Mesendoderm (in vitro differentiated cells): ENCODE data around the gene PCGF1.

Source experiments
- DNase-seq: peaks from one replicate; pipeline ENCODE4 v3.0.0; 2013
- H2AK5ac ChIP-seq: 2 replicates; pipeline ENCODE4 v1.6.1; 2013; ENCODE audit warnings: low read length, inconsistent platforms
- H2BK120ac ChIP-seq: 2 replicates; pipeline ENCODE4 v1.6.1; 2013; ENCODE audit warnings: low read depth, mild to moderate bottlenecking, low read length, moderate library complexity, mixed read lengths
- H2BK15ac ChIP-seq: replicated peaks from 2 replicates; pipeline ENCODE4 v1.6.1; 2013; ENCODE audit warnings: low read depth, mild to moderate bottlenecking, moderate library complexity
- H2BK5ac ChIP-seq: 2 replicates; pipeline ENCODE4 v1.6.1; 2013; ENCODE audit warnings: low read length, inconsistent platforms
- H3K18ac ChIP-seq: 2 replicates; pipeline ENCODE4 v1.6.1; 2013; ENCODE audit warnings: mild to moderate bottlenecking, low read length, mixed read lengths
- H3K23ac ChIP-seq: one replicate; pipeline ENCODE4 v1.6.1; 2013; ENCODE audit warnings: low read length
- H3K27ac ChIP-seq: 2 replicates; pipeline ENCODE4 v1.5.1; 2013; ENCODE audit warnings: low read depth, mild to moderate bottlenecking, inconsistent platforms, low read length, moderate library complexity
- H3K27me3 ChIP-seq: 2 replicates; pipeline ENCODE4 v1.6.1; 2013; ENCODE audit warnings: low read length, control low read depth, mild to moderate bottlenecking, inconsistent platforms; ENCODE audit not compliant: insufficient read depth, poor library complexity
- H3K36me3 ChIP-seq: 2 replicates; pipeline ENCODE4 v1.6.1; 2013; ENCODE audit warnings: low read length, inconsistent platforms; ENCODE audit not compliant: control insufficient read depth, insufficient read depth
- H3K4ac ChIP-seq: one replicate; pipeline ENCODE4 v1.6.1; 2013; ENCODE audit warnings: low read depth, mild to moderate bottlenecking, low read length, moderate library complexity
- H3K4me1 ChIP-seq: 2 replicates; pipeline ENCODE4 v1.6.1; 2013; ENCODE audit warnings: low read depth, low read length, inconsistent platforms; ENCODE audit not compliant: control insufficient read depth
- H3K4me2 ChIP-seq: 2 replicates; pipeline ENCODE4 v1.6.1; 2013; ENCODE audit warnings: low read length
- H3K4me3 ChIP-seq: 2 replicates; pipeline ENCODE4 v1.5.1; 2013; ENCODE audit warnings: mild to moderate bottlenecking, low read length
- H3K56ac ChIP-seq: one replicate; pipeline ENCODE4 v1.6.1; 2013; ENCODE audit warnings: low read length
- H3K79me1 ChIP-seq: 2 replicates; pipeline ENCODE4 v1.6.1; 2013; ENCODE audit warnings: low read length, inconsistent platforms
- H3K79me2 ChIP-seq: 2 replicates; pipeline ENCODE4 v1.6.1; 2013; ENCODE audit warnings: mild to moderate bottlenecking, low read length; ENCODE audit not compliant: control insufficient read depth, insufficient read depth
- H3K9ac ChIP-seq: 2 replicates; pipeline ENCODE4 v1.6.1; 2013; ENCODE audit warnings: low read length, inconsistent platforms
- H4K5ac ChIP-seq: one replicate; pipeline ENCODE4 v1.6.1; 2013; ENCODE audit warnings: low read length
- H4K8ac ChIP-seq: one replicate; pipeline ENCODE4 v1.6.1; 2013; ENCODE audit warnings: low read depth, mild to moderate bottlenecking, control low read depth, low read length, moderate library complexity
- WGBS: extraction: QIAGEN DNeasy Blood & Tissue Kit; methylation state at CpG from one replicate; pipeline ENCODE4 v1.1.7; 2013; ENCODE audit warnings: low lambda C conversion rate, missing lambda C conversion rate; ENCODE audit not compliant: insufficient coverage; ENCODE audit errors: extremely low coverage; 5-methylcytosine and 5-hydroxymethylcytosine counted together

Gene PCGF1

GRCh38 chr2:74514368-74515270 is 7.1 kb upstream of the PCGF1 start, which contains the start of gene TLX2:
Gene TLX2 (plus strand): TSS chr2:74514450. CDS start chr2:74514807, 357 bp downstream.
- Histone ChIP-seq H3K18ac (no peak within 1 kb of the TSS), H2AK5ac (no peak within 1 kb of the TSS), H4K5ac (no peak within 1 kb of the TSS), H4K8ac (no peak within 1 kb of the TSS), H3K79me2 (no peaks in the 10 kb centered on the region), H3K4me3 (no peak within 1 kb of the TSS), H3K4ac (no peak within 1 kb of the TSS), H3K27me3 (peaks cover 82% of the 10 kb centered on the region), H2BK15ac (no peak within 1 kb of the TSS), H2BK5ac (no peak within 1 kb of the TSS), H2BK120ac (no peak within 1 kb of the TSS), H3K36me3 (no peaks in the 10 kb centered on the region), H3K27ac (no peak within 1 kb of the TSS), H3K56ac (peak within 1 kb of the TSS; percentile 67), H3K9ac (no peak within 1 kb of the TSS), H3K4me2 (peak within 1 kb of the TSS; percentile 29), H3K4me1 (peaks cover 3% of the 10 kb centered on the region), H3K79me1 (no peaks in the 10 kb centered on the region), H3K23ac (peak within 1 kb of the TSS; percentile 66)
- WGBS = no CpG with 5 or more reads among the region's 82 CpGs
- DNase-seq = no peak

GRCh38 chr2:74513605-74514367 is 6.3 kb upstream of the PCGF1 start:
- Histone ChIP-seq H4K8ac (no peak overlapping the region), H3K79me1 (no peaks in the 10 kb centered on the region)
- WGBS = no CpG with 5 or more reads among the region's 52 CpGs

DNA sequence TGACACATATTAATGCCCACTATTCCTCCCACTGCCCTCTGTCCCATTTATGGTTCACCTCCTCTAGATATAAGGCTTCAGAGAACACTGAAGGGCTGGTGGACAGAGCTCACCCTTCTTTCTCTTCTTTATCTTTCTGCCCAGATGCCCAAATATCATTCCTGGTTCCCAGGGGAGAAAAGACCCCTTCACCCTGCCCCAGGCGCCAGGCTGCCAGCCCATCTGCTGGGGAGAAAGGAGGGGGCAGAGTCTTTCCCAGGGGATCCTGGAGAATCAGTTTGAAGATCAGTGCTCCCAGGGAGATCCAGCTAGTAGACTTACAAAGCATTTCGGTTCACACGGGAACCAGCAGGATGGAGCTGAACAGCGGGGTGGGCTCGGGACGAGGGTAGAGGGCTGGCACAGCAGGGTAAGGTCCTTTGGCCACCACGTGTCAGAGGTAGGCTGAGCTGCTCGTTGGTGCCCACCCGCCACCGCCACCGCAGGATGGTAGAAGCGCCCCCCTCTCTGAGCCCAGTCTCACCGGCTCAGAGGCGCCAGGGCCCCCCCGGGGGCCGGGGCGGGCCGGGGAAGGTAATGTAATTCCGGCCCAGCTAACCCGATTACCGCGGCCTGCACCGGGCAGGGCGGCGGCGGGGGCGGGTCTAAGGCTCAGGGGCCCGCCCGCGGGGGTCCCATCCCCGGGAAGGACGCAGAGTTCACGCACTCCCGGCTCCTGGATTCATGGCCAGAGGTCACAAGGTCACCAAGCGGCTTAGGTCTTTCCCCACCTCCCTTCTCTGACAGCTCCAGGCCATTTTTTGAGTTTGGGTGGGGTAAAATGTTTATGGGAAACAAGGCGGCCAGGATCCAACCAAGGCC is 5.5 kb upstream of the PCGF1 start:
- Histone ChIP-seq H3K79me2 (no peaks in the 10 kb centered on the region), H3K18ac (no peak overlapping the region), H3K9ac (no peak overlapping the region), H4K8ac (no peak overlapping the region), H3K23ac (no peak overlapping the region), H3K36me3 (no peaks in the 10 kb centered on the region), H3K4ac (no peak overlapping the region), H2BK15ac (no peak overlapping the region), H2BK120ac (no peak overlapping the region), H3K27me3 (peaks cover 70% of the 10 kb centered on the region), H2BK5ac (no peak overlapping the region), H4K5ac (no peak overlapping the region), H3K79me1 (no peaks in the 10 kb centered on the region), H2AK5ac (no peak overlapping the region), H3K27ac (no peak overlapping the region), H3K56ac (peak overlapping the region; percentile 25), H3K4me1 (peaks cover 4% of the 10 kb centered on the region), H3K4me2 (peak overlapping the region; percentile 20), H3K4me3 (no peak overlapping the region)
- WGBS = no CpG with 5 or more reads among the region's 36 CpGs
- DNase-seq = no peak

More at GRCh38 chr2:74513605-74514367, 6.3 kb upstream of the PCGF1 start:
- H2BK15ac ChIP-seq = no peak overlapping the region
- no peaks in the 10 kb centered on the region for H3K79me2 ChIP-seq
- H3K4me1 ChIP-seq = peaks cover 3% of the 10 kb centered on the region
- H3K36me3 ChIP-seq = no peaks in the 10 kb centered on the region
- peak overlapping the region; percentile 20 for H3K4me2 ChIP-seq
- no peak overlapping the region for H2BK5ac ChIP-seq
- H3K27me3 ChIP-seq = peaks cover 76% of the 10 kb centered on the region
- no peak overlapping the region for H3K27ac ChIP-seq
- no peak overlapping the region for H3K23ac ChIP-seq
- peak overlapping the region; percentile 25 for H3K56ac ChIP-seq
- H4K5ac ChIP-seq = no peak overlapping the region
- H2AK5ac ChIP-seq = no peak overlapping the region
- H3K4me3 ChIP-seq = no peak overlapping the region
- no peak for DNase-seq
- no peak overlapping the region for H3K9ac ChIP-seq
- H3K4ac ChIP-seq = no peak overlapping the region
- H3K18ac ChIP-seq = no peak overlapping the region
- no peak overlapping the region for H2BK120ac ChIP-seq

GRCh38 chr2:74511104-74511989 is 3.9 kb upstream of the PCGF1 start:
- Histone ChIP-seq H2AK5ac (no peak overlapping the region), H2BK15ac (no peak overlapping the region), H3K79me1 (no peaks in the 10 kb centered on the region), H3K23ac (no peak overlapping the region), H3K18ac (no peak overlapping the region), H3K36me3 (no peaks in the 10 kb centered on the region), H3K4me3 (no peak overlapping the region), H4K8ac (no peak overlapping the region), H2BK5ac (no peak overlapping the region), H4K5ac (no peak overlapping the region), H3K4me1 (peaks cover 9% of the 10 kb centered on the region), H3K27ac (no peak overlapping the region), H3K27me3 (peaks cover 56% of the 10 kb centered on the region), H3K79me2 (no peaks in the 10 kb centered on the region), H2BK120ac (no peak overlapping the region), H3K4ac (no peak overlapping the region), H3K9ac (no peak overlapping the region), H3K4me2 (no peak overlapping the region), H3K56ac (no peak overlapping the region)
- no CpG with 5 or more reads among the region's 11 CpGs for WGBS
- DNase-seq = no peak

DNA sequence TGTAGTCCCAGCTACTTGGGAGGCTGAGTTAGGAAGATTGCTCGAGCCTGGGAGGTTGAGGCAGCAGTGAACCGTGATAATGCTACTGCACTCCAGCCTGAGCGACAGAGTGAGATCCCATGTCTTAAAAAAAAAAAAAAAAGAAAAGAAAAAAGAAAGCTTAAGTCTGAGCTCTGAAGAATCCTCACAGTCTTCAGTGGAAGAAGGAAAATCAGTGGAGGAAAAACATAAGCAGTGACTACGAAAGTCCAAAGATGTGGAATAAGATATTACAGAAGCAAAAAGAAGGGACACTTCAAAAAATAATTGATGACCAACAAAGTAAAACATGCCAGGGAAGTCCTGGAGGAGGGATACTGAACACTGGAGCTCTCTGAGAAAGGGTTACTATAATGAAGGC is 2.8 kb upstream of the PCGF1 start:
- no peak overlapping the region for H4K5ac ChIP-seq
- no peak overlapping the region for H2AK5ac ChIP-seq
- no peak overlapping the region for H3K9ac ChIP-seq
- peaks cover 9% of the 10 kb centered on the region for H3K4me1 ChIP-seq
- no peak overlapping the region for H4K8ac ChIP-seq
- H2BK5ac ChIP-seq = no peak overlapping the region
- no CpG with 5 or more reads among the region's 4 CpGs for WGBS
- no peak overlapping the region for H3K4ac ChIP-seq
- no peak overlapping the region for H3K23ac ChIP-seq
- H3K79me1 ChIP-seq = no peaks in the 10 kb centered on the region
- no peak overlapping the region for H3K4me2 ChIP-seq
- H2BK120ac ChIP-seq = no peak overlapping the region
- no peak for DNase-seq
- H3K27me3 ChIP-seq = peaks cover 46% of the 10 kb centered on the region
- no peaks in the 10 kb centered on the region for H3K79me2 ChIP-seq
- no peak overlapping the region for H3K56ac ChIP-seq
- H3K36me3 ChIP-seq = no peaks in the 10 kb centered on the region
- H3K27ac ChIP-seq = no peak overlapping the region
- H3K18ac ChIP-seq = no peak overlapping the region
- H3K4me3 ChIP-seq = no peak overlapping the region
- no peak overlapping the region for H2BK15ac ChIP-seq
